ENCODE measurements around the gene RPS17.

GRCh38 chr15:82587805-82588204 is 47.5 kb upstream of the RPS17 start:
- TF ChIP-seq CTCF (optimal IDR thresholded peaks at IDR 0.05 in 1 of 3, IDR thresholded peaks at IDR 0.05 in 1 of 3, conservative IDR thresholded peaks at IDR 0.05 in 1 of 3; ENCODE audit: extremely low read depth in 1 of 3, insufficient read depth in 2 of 3, low read length in 3 of 3) (no peak), EZH2 (IDR thresholded peaks at IDR 0.05; ENCODE audit: low read length) (no peak)
